B cell (primary cell): ENCODE results near the gene RPL37A. TPM values are rescaled to one million over a fixed set of nuclear protein-coding genes. Genes with fewer than 3 reads are reported as not detected.

Experiments used
- ATAC-seq: fragments of 200-7000 bp; cut with Tn5 transposase; one replicate; pipeline ENCODE4 v1.10.0; 2021; ENCODE audit warnings: low read depth, mild to moderate bottlenecking, moderate number of reproducible peaks, moderate library complexity
- CTCF ChIA-PET: fragments of 350-600 bp; sonication (Branson Sonifier 250); formaldehyde crosslinking; loops from one replicate; lab custom pipeline; 2021; ENCODE audit warnings: antibody characterized with exemption, inconsistent platforms; lab: Charles Lee
- POLR2A ChIA-PET: fragments of 350-600 bp; sonication (Branson Sonifier 250); formaldehyde crosslinking; loops from one replicate; lab custom pipeline; 2021; ENCODE audit warnings: antibody characterized with exemption; lab: Charles Lee
- DNase-seq: peaks from one replicate; pipeline ENCODE4 v3.0.0; 2013
- H2AFZ ChIP-seq: 2 replicates; pipeline ENCODE4 v1.6.1; 2012; ENCODE audit warnings: mild to moderate bottlenecking, low read depth, low read length; ENCODE audit not compliant: insufficient read depth, poor library complexity, severe bottlenecking
- H3K27ac ChIP-seq, 2 donors: 1 replicate in 1 of 2; 2 replicates in 1 of 2; pipeline ENCODE4 v1.5.1; 2012 to 2013; ENCODE audit warnings: low read length in 2 of 2, mild to moderate bottlenecking in 2 of 2, moderate library complexity in 1 of 2
- H3K27me3 ChIP-seq, 4 experiments: fragments of 200-600 bp in 1 of 4; sonication (generic) in 1 of 4; replicated peaks in 1 of 4; 1 replicate in 2 of 4; 2 replicates in 2 of 4; pipeline versions ENCODE4 v1.6.1 to v1.7.0; 2013 to 2016; ENCODE audit warnings: low read length in 3 of 4, mild to moderate bottlenecking in 2 of 4, mixed read lengths in 1 of 4, moderate library complexity in 1 of 4; ENCODE audit not compliant: insufficient read depth in 4 of 4, control insufficient read depth in 3 of 4; ENCODE audit errors: control extremely low read depth in 1 of 4
- H3K36me3 ChIP-seq, 2 experiments: replicated peaks in 1 of 2; 1 replicate in 1 of 2; 2 replicates in 1 of 2; pipeline versions ENCODE4 v1.6.1 to v1.7.1; 2013; ENCODE audit warnings: low read length in 1 of 2; ENCODE audit not compliant: insufficient read depth in 2 of 2, control insufficient read depth in 1 of 2; ENCODE audit errors: control extremely low read depth in 1 of 2, extremely low read depth in 1 of 2
- H3K4me1 ChIP-seq, 2 donors: fragments of 200-600 bp in 1 of 2; sonication (generic) in 1 of 2; 1 replicate in 1 of 2; 2 replicates in 1 of 2; pipeline versions ENCODE4 v1.5.1 to v1.6.1; 2013 to 2017; ENCODE audit warnings: low read length in 2 of 2; ENCODE audit not compliant: control insufficient read depth in 2 of 2, insufficient read depth in 2 of 2
- H3K4me2 ChIP-seq: replicated peaks from 2 replicates; pipeline ENCODE3; 2012; ENCODE audit warnings: mild to moderate bottlenecking, low read depth, low read length; ENCODE audit not compliant: poor library complexity, severe bottlenecking
- H3K4me3 ChIP-seq, 5 experiments: fragments of 200-600 bp in 1 of 5; sonication (generic) in 1 of 5; 1 replicate in 3 of 5; 2 replicates in 2 of 5; pipeline versions ENCODE4 v1.5.1 to v1.7.0; 2011 to 2016; ENCODE audit warnings: low read length in 4 of 5, mild to moderate bottlenecking in 4 of 5, low read depth in 2 of 5, control low read depth in 1 of 5, moderate library complexity in 1 of 5; ENCODE audit not compliant: insufficient read depth in 1 of 5; ENCODE audit errors: control extremely low read depth in 1 of 5, extremely low read depth in 1 of 5
- H3K79me2 ChIP-seq: fragments of 200-600 bp; sonication (generic); one replicate; pipeline ENCODE4 v1.6.0; 2016; ENCODE audit warnings: low read length; ENCODE audit not compliant: control insufficient read depth, insufficient read depth
- H3K9ac ChIP-seq: fragments of 200-600 bp; sonication (generic); 2 replicates; pipeline ENCODE4 v1.6.1; 2017; ENCODE audit warnings: mild to moderate bottlenecking, low read length, moderate library complexity
- H3K9me3 ChIP-seq, 3 donors: one replicate each; pipeline versions ENCODE4 v1.6.1 to v1.7.1; 2013; ENCODE audit warnings: low read length in 2 of 3; ENCODE audit not compliant: control insufficient read depth in 2 of 3, insufficient read depth in 1 of 3; ENCODE audit errors: control extremely low read depth in 1 of 3
- H4K20me1 ChIP-seq: 2 replicates; pipeline ENCODE4 v1.6.0; 2012; ENCODE audit warnings: mild to moderate bottlenecking, low read length; ENCODE audit not compliant: insufficient read depth, control insufficient read depth, poor library complexity, severe bottlenecking
- H3K27ac Mint-ChIP-seq: one replicate; pipeline ENCODE4 v1.8.0; 2021; ENCODE audit warnings: mixed read lengths
- H3K27me3 Mint-ChIP-seq: one replicate; pipeline ENCODE4 v1.8.0; 2021; ENCODE audit warnings: mixed read lengths
- H3K4me1 Mint-ChIP-seq: one replicate; pipeline ENCODE4 v1.8.0; 2021; ENCODE audit warnings: mixed read lengths
- H3K4me3 Mint-ChIP-seq: one replicate; pipeline ENCODE4 v1.8.0; 2021; ENCODE audit warnings: mixed read lengths
- H3K9me3 Mint-ChIP-seq: one replicate; pipeline ENCODE4 v1.8.0; 2022; ENCODE audit warnings: mixed read lengths; ENCODE audit not compliant: insufficient read depth
- CTCF ChIP-seq: fragments of 200-600 bp; IDR thresholded peaks from one replicate; pipeline ENCODE4 v1.8.0; 2022; ENCODE audit warnings: antibody characterized with exemption, mild to moderate bottlenecking
- EZH2 ChIP-seq: IDR thresholded peaks from 2 replicates; pipeline ENCODE4 v1.6.1; 2012; ENCODE audit warnings: borderline replicate concordance, low read depth, mild to moderate bottlenecking, moderate library complexity, low read length; ENCODE audit not compliant: insufficient read depth, poor library complexity, severe bottlenecking
- WGBS: methylation state at CpG from one replicate; pipeline ENCODE4 v1.1.5; 2013; ENCODE audit warnings: missing lambda C conversion rate; ENCODE audit not compliant: insufficient coverage; 5-methylcytosine and 5-hydroxymethylcytosine counted together
- intact Hi-C: fragments of 100-400 bp; cut with micrococcal nuclease; formaldehyde crosslinking; loops from one replicate; pipeline ENCODE4 v1.10.0; 2022
- polyA plus RNA-seq: library from polyadenylated mRNA; depleted of rRNA; stranded (reverse); fragments of >200 nt; gene quantifications from 2 replicates; pipeline ENCODE4 v1.2.3, GENCODE V29; 2012
- total RNA-seq, 2 donors: library from RNA; stranded (reverse); fragments of 120-200 nt in 1 of 2; gene quantifications; 1 replicate in 1 of 2; 2 replicates in 1 of 2; pipeline versions ENCODE4 v1.2.3 to v1.2.4, GENCODE V29; 2013 to 2022

The RPL37A gene
- total and polyA plus RNA-seq, 2 donors (not counting 1 experiment from before 2014, with no cell fraction given) = 1,571 to 3,456 TPM

GRCh38 chr2:216502381-216503158 lies 3.9 kb downstream of the RPL37A start:
- peaks cover 63% of the 10 kb centered on the region for H4K20me1 ChIP-seq
- Mint-ChIP-seq H3K27ac (no peak overlapping the region), H3K9me3 (no peaks in the 10 kb centered on the region), H3K27me3 (no peaks in the 10 kb centered on the region), H3K4me1 (peaks cover 45% of the 10 kb centered on the region), H3K4me3 (no peak overlapping the region)
- 100% methylated on average over 1 of the region's 7 CpGs for WGBS
- no peak overlapping the region for H3K9ac ChIP-seq
- intact Hi-C loops = no loop called here
- H3K27me3 ChIP-seq = no peaks in the 10 kb centered on the region
- CTCF ChIA-PET = no interaction called here
- no peak overlapping the region for H3K4me3 ChIP-seq
- peaks cover 4 to 62% of the 10 kb centered on the region in 2 experiments for H3K36me3 ChIP-seq
- no peak for TF ChIP-seq CTCF
- TF ChIP-seq EZH2 = no peak
- no peak for DNase-seq
- H3K27ac ChIP-seq = no peak overlapping the region
- POLR2A ChIA-PET = no interaction called here
- no peak overlapping the region for H2AFZ ChIP-seq
- H3K79me2 ChIP-seq = peaks cover 25% of the 10 kb centered on the region
- ATAC-seq = no peak
- peaks cover 22 to 23% of the 10 kb centered on the region in 2 donors for H3K4me1 ChIP-seq
- H3K9me3 ChIP-seq = no peaks in the 10 kb centered on the region
- no peak overlapping the region for H3K4me2 ChIP-seq

GRCh38 chr2:216503159-216503629 lies 4.5 kb downstream of the RPL37A start:
- peaks cover 39% of the 10 kb centered on the region for H3K4me1 Mint-ChIP-seq
- Histone ChIP-seq H3K4me2 (no peak overlapping the region), H3K79me2 (peaks cover 19% of the 10 kb centered on the region), H3K9ac (no peak overlapping the region), H3K4me3 (no peak overlapping the region), H3K4me1 (peaks cover 16% of the 10 kb centered on the region in 2 donors), H3K27ac (no peak overlapping the region), H3K36me3 (peaks cover 4 to 65% of the 10 kb centered on the region in 2 experiments), H3K9me3 (no peaks in the 10 kb centered on the region), H4K20me1 (peaks cover 63% of the 10 kb centered on the region), H2AFZ (no peak overlapping the region), H3K27me3 (no peaks in the 10 kb centered on the region)
- no peak overlapping the region for H3K27ac Mint-ChIP-seq
- TF ChIP-seq EZH2 (no peak), CTCF (no peak)
- ATAC-seq (no peak), DNase-seq (no peak)
- intact Hi-C loops = no loop called here
- 93% methylated on average over 5 of the region's 6 CpGs for WGBS
- no peaks in the 10 kb centered on the region for H3K9me3 Mint-ChIP-seq
- H3K27me3 Mint-ChIP-seq = no peaks in the 10 kb centered on the region
- CTCF ChIA-PET = no interaction called here
- POLR2A ChIA-PET = no interaction called here
- H3K4me3 Mint-ChIP-seq = no peak overlapping the region
